Ecto neural progenitor cell (in vitro differentiated cells): ENCODE data around the gene CNTN4.
"Not testable (repeated sequence)": the region's sequence is repeated elsewhere in the genome, so short reads cannot be mapped to it uniquely, and the experiment has no call there.

Experiments
- DNase-seq: peaks from one replicate; pipeline ENCODE4 v3.0.0-alpha.2; 2018; ENCODE audit warnings: low spot score

The CNTN4 gene

DNA sequence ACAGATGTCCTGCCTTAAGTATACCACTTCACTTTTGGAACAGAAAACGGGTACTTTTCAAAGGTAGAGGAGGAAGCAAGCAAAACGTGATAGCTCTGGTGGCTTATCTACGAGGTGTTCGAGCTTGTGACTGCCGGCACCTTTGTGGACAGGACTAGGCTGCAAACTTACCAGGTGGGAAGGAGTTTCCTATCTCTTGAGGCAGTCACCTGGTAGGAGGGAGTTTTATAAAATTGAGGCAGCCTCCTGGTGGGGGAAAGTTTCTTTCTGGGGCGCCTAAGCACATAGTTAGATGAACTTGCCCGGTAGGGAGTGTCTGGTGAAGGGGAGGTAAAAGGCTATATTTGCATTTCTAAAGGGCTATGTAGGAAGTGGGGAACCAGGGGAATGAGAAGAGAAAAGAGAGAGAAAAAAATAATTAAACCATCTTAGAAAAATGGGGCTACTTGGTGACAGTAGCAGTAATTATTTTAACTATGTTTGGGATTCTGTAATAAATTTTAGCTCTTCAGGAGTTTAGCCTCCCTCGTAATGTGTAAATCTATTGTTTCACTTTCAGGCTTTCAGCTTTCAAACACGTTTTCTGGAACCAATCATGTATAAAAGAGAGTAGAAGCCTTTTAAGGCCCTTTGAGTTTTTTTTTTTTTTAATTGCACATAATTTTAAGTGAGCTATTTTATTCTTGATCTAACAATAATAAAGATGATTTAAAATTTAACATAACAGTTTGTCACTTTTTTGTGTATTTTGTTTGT lies 880.5 kb downstream of the CNTN4 start:
- DNase-seq = no peak

DNA sequence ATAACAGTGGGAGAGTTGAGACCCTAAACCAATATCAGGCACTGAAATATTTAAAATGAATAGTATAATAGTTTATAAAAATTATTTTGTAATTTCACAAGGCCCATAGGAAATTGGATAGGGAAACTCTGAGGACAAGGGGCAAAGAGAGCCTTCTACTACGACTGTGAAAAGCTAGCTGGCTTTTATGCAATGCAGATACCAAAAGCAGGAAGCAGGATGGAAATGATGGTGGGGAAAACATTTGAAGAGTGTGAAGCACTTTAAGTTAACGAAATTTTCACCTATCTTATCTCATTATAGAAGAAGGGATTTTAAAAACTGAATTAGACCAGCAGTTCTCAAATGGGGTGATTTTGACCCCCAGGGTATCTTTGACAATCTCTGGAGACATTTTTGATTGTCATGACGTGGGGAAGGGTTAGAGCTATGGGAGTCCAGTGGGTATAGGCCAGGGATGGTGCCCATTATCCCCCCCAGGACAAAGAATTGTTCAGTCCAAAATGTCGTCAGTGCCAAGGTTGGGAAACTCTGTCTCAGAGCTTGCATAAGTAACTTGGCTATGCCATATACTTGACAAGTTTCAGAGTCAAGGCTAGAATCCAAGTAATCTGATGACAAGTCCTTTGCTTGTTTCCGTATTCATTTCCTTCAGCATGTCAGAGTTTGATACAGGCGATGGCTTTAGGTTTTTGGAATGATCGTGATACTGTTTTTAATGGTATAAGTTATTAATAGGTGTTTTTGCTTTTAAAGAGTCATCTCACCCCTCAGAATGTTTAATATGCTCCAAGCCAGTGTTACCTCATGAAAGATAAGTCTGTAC lies 885.6 kb downstream of the CNTN4 start:
- DNase-seq = no peak

DNA sequence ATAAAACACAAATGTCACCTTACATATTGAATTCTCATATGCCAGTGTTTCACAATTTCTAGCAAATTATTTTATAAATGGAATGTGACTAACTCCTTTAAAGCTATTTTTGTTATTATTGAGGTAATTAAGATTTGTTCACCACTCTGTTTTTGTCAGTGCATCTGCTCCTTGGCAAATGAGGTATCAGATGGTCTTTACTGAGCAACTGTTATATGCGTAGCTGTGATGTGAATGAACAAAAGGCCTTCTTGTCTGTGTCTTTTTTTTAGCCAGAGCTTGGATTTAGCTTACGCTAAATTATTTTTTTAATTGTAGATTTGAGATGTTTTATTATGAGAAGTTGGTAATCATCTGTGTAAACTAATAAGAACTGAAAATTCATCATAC lies 886.2 kb downstream of the CNTN4 start:
- no peak for DNase-seq

DNA sequence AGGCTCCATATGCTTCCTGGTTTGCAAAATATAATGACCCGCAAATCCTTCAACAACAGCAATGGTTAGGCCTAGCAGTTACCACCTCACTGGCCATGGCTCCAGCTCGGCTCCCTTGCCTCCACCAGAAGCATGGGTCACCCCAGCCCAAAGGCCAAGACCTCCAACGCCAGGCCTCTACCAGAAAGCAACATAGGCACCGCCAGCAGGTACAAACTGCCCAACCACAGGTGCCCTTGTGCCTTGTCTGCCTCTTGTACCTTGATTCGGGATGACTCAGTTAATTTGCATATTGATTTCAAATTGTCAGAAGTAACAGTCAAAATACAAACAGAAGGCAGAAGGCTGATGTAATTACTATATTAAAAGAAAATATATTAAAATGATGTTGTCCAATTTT lies 886.8 kb downstream of the CNTN4 start:
- DNase-seq = no peak

DNA sequence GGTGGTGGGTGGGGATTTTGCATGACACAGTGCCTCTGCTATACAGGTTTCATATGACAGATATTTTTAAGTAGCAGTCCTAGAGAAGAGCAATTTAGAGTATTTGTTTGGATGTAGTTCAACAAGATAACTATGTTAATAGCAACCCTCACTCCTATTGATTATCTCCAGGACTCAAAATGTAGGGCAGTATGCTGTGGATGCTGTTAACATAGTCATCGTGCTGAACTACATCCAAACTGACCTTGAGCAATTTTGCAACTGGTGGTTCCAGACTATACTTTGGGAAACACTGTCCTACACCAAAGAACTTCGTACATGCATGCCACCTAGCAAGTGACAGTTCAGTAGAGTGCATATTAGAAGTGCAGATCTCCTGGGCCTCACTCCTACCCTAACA lies 893.9 kb downstream of the CNTN4 start:
- DNase-seq = no peak

DNA sequence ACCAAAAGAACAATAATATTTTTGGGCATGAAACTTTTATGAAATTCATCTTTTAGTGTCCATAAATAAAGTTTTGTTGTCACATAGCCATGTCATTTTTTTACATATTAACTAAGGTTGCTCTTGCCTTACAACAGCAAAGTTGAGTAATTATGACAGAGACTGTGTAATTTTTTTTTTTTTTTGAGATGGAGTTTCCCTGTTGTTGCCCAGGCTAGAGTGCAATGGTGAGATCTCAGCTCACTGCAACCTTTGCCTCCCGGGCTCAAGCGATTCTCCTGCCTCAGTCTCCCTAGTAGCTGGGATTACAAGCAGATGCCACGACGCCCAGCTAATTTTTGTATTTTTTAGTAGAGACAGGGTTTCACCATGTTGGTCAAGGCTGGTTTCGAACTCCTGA lies 894.5 kb downstream of the CNTN4 start:
- not testable (repeated sequence) for DNase-seq

DNA sequence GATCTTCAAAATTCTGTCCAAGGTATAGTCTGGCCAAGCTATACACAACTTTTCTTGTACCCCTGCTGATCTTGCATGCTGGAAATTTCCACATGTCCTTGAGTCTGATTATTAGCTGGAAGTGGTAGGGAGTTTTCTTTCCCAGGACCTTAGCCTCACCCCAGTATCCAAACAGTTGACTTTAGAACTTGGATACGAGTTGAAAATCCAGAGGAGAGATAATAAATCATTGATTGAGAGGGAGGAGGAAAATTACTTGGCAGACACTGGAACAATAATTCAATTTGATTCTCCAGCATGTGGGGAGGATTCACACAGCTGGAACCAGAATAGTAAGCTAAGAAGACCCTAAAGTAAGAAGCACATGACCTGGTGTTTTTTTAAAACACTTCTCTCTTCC lies 895.1 kb downstream of the CNTN4 start:
- DNase-seq = no peak

DNA sequence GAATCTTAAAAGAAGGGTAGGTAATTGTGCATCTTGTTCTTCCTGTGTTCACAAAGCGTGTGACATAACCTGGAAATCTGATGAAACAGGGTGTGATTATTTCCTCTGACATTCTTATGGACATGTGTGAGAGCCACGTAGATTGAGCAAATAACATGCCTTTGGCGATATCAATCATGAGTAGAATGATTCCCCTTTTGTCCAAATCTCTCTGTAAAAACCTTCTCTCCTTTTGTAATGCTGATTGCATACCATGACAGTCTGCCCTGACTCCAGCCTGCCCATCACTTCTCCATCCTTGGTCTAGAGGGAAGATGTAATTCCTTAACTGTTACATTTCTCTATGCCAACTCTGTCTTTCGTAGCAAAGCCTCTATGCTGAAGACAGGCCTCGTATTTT lies 896.5 kb downstream of the CNTN4 start:
- DNase-seq = no peak

DNA sequence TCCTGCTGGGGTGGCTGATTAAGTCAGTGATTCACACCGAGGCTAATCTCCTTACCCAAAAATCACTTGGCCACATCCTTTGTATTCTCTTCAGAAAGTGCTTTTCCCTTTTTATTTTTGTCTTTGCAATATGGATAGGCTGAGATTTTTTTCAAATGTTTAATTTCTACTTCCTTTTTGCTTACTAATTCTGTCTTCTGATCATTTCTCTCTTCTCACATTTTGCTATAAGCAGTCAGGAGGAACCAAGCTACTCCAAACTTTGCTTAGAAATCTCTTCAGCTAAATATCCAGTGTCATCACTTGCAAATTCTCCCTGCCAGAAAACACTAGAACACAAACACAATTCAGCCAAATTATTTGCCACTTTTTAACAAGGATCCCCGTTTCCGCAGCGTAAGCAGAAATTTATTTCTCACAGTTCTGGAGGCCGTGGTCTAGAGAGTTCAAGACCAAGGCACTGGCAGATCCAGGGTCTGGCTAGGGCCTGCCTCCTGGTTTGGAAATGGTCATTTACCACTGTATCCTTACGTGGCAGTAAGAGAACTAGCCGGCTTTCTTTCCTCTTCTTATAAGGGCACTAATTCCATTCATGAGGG lies 906.6 kb downstream of the CNTN4 start:
- no peak for DNase-seq

DNA sequence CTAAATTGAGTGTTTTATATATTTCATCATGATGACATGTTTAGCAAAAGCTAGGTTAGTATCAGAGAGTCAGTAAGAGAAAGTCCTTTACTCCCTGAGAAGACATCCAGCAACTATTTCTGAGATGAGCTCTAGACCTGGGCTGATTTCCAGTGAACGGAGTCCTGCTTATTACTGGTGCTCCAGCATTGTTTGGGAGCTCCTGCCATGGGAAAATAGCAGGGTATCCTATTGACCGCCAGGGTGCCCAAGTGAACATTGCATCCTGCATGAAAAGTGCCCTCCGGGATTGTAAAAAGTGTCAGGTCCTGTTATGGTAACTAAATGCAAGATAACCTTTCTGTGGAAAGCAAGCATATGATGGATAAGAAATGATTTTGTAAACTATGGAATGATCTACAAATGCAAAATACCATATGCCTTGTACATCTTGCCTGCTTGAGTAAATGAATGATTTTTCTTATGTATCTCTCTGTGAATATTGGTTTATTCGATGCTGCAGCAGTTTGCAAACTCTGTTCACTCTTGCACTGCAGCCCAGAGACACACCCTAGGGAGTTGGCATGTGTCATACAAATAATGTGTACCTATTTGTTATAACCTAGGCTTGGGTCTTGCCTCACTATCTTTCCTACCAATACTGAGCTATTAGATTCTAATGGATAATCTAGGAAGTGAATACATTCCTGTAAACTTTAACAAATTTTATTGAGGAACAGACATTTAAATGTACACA lies 914.8 kb downstream of the CNTN4 start:
- no peak for DNase-seq

DNA sequence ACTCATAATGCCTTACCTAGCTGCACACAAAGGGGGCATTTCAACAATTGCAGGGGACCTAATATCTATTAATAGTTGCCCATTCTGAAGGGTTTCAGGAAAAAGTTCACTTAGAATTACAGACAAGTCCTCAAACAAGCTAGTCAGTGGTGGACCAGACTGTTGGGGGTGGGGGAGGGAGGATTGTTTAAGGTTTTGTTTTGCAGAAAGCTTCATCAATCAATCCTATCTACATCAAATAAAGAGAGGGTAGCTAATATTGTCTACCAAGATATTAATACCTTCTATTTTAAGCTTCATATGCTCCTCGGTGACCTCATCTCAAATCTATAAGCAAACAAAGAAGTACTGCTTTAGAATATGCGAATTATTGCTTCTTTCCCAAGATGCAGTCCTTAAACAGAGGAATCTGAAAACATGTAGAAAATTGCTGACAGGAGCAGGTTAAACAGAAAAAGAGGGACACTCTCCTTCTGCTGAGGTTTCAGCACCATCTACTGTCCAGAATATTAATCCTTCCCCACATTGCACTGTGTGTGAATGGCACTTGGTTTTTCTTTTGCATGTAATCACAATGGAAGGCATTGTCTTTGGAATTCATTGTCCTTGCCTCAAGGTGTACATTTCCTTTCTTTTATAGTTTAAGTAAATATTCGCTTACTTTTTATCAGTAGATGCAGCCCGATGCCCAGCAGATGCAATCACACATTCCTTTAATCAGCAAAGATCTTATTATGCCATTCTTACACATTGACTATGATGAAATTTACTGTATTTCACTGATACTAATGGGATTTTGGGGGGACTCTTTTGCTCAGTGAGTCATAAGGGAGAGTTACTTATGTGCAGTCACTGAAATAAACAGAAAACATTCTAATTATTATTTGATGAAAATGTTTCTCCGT lies 916.8 kb downstream of the CNTN4 start:
- no peak for DNase-seq

DNA sequence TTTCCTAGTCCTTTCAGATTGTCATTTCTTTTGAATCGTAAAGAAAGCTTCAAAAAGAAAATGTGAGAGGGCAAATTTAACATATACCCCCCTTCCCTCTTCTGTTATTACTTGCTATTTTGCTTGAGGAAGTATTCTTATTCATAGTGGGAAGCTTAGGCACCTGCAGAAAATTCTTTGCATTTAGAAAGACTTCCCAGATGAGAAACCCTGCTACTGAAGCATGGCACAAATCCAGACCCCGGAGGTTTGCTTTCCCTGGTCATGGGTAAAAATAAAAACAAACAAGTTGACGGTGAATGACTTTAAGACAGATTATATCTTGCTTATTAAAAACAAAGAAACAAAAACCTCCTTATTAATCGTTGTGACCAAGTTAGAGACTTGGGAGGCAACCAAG lies 917.6 kb downstream of the CNTN4 start:
- no peak for DNase-seq

DNA sequence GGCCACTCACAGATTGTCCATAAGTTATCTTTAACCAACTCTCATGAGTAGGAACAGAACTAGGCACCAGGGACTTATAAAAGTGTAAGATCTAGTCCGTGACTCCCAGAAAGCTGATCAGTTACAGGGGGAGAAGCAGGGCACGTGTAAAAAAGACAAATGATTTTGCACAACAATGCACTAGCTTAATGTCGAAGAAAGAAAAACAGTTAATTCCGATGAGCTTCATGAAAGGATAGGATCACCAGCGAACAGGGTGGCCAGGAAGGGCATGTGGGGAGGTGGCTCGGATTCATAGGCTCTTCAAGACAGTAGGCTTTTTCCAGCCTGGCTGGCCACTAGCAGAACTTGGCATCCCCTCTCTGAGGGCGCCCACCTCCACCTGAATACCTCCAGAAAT lies 921.5 kb downstream of the CNTN4 start:
- no peak for DNase-seq

DNA sequence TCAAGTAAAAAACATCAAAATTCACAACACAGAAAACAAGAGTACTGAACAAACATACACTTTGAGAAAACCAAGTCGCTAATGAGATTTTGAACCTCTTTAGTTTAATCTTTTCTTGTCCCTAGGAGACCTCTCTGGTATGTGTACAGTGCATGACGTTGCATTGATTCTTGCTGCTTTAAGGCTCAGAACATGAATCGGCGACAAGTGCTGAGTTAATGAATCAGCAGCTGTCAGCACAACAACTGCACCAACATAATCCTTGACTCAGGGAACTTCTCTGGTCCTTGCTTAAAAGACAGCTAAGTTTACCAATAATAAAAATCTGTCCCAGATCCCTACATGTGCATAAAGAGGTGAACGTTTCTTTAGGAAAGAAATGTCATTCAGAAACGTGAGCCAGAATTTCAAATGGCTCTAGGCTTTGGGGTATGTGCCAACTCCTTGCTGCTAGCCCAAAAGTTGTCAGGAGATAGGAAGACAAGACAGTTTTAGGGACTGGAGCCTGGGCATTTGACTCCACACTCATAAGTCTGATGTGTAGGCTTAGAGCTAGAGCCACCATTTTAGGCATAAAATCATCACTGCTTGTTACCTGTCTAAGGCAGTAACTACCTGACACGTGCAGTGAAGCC lies 924.6 kb downstream of the CNTN4 start:
- no peak for DNase-seq

DNA sequence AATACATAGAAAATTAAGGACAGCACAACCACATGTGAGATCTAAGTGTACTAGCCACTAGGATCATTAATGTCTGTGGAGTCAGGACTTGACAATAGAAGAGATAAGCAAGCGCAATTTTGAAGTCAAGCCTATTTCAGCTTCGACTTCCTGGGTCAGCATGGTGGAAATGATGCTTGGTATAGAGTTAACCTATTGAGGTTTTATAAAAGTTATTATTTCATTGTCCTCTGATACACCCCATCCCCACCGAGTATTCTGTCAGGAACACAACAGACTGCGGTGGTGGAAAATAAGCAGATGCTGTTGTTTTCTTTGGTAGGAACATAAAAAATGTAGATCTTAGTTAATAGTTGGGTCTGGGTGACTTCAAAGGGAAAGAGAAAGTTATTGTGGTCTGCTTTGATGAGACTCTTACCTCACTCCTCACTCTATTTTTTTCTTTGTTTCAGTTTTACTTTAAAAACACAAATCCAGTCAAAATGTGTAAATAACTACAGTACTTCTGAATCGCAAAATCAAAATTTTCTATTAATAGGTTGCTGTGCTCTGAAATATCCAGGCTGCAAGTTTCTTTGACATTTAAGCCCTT lies 929.4 kb downstream of the CNTN4 start:
- DNase-seq = no peak

DNA sequence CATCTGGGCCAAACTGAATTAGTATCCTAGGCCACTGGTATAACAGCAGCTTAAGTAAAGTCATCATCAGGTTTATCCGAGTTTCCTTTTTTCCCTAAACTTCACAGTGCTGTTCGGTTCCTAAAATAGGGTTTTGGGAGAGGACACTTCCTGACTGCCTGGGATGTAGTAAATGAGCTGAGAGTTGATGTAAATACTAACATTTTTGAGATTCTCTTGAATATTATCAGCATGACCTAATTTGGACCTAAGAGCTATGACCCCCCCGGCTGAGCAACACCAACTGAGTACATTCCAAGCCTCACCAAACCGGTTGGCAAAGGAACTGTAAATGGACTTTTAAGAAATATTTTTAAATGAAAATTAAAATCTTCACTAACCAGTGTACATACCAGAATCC lies 932.7 kb downstream of the CNTN4 start:
- no peak for DNase-seq

DNA sequence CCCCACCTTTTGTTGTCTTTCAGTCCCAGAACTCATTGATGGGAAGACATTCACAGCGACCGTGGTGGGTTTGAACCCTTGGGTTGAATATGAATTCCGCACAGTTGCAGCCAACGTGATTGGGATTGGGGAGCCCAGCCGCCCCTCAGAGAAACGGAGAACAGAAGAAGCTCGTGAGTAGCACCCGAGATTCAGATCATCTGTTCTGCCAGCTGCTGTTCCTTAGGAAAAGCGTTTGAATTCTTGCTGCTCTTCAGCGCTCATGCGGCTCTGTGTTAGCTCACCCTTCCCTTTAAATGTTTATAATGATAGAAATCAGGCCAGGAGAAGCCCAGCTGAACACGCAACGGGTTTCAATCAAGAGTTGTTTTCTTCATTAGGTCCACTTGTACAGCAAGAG lies 938.5 kb downstream of the CNTN4 start:
- no peak for DNase-seq

DNA sequence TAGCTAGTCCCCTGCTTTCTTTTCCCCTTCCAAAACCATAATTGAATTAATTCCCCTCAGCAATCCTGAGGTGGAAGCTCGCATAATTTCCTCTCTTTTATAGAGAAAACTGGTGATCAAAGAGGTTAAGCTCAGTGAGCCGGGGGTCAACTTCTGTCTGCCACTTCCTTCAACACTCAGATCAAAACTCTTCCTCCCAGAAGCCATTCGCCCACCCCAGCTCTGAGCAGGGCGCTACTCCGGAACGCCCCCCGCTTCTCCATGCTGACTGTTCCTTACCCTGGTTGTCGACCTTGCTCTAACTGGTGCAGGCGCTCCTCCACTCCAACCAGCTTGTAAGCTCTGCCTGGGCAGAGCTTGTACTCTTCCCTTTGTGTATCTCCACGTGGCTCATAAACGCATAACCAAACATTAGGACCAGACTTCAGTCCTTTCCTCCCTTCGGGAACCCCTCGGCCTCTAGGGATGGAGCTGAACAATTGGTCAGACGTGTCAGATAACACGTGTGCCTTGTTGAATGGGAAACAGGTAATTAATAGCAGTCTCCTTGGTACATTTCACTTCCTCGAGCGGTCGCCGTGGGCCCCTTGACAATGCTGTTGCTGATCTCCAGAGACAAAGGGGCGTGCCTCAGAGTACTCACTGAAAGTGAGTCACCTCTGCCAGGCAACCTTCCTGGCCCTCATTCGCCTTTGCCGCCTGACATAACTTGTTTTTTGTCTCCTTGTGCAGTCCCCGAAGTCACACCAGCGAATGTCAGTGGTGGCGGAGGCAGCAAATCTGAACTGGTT lies 939.7 kb downstream of the CNTN4 start:
- DNase-seq = no peak

DNA sequence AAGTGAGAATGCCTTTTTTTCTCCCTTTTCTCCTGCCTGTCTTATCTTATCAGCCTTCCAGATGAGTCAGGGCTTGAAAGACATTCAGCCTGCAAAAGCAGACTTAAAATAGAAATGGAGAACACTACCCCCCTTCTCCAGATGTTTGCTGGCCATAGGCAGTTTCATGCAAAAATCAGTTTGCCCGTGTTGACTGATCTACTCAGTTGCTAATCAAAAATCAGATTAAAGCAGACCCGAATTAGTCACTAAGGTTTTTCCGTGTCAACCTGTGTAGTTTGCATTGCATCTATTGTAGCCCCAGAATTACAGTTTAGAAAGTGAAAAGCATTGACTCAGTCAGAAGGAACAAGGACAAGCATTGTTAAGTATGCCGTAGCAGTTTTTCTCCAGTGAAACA lies 955.3 kb downstream of the CNTN4 start:
- DNase-seq = no peak

DNA sequence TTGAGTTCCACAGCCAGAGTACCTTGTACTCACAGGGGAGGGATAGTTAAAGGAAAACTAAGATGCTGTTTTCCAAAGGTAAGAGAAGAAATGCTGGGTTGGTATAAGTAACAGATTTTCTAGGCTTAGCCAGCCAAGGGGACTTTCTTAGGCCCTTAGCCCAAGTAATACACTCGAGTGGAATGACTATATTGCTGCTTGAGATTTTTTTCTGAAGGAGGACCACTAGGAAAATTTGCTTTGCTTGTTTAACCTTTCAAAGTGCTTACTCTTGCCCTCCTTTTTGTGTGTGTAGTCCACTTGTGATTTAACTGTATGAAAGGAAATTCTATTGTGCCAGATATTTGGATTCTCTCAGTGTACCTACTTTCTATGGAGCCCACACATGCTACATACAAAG lies 961.0 kb downstream of the CNTN4 start:
- no peak for DNase-seq
